Loucy (cell line): ENCODE measurements around the gene RASSF4.

Experiments used
- EZH2phosphoT487 ChIP-seq: fragments of 200-600 bp; IDR thresholded peaks from 2 replicates; pipeline ENCODE4 v1.6.1; 2018; ENCODE audit warnings: antibody characterized with exemption, mild to moderate bottlenecking, moderate library complexity, borderline replicate concordance
- TF ChIP-seq, protein P1 (sequence below): fragments of 200-600 bp; sonication (generic); conservative IDR thresholded peaks from 2 replicates; pipeline ENCODE4 v1.5.1; 2014; ENCODE audit warnings: mild to moderate bottlenecking, antibody characterized with exemption, low read length

DNA sequence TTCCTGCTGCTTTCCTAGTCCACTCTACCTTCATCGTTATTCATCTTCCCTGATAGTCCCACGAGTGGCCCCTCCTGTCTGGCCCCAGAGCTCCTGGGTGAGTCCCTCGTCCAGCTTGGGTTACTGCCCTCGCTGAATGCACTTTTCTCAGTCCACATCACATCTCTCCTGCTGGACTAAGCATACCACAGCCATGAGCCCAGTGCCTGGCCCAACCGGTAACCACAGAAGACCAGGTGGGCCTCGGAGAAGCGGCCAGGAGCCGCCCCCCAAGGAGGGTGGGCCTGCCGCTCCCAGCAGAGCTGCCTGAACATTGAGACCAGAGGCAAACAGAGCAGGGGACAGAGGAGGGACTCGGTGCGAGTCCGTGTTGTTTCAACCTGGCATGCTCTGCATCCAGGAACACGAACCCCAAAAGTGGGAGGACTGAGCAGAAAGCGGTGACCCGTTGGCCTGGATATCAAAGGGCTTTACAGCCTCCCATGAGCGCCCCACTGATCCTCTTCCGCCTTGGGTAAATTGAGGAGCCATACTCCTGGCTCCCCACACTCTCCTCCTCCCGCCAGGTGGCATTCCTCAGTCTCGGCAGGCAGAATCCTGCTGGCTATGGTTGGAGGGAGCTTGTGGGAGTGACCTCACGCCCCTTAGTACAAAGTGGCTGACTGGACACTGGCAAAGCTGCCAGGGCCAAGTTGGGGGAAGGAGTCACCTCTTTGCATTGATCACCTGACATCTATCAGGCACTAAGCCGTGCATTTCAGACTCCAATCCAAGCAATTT, 35.2 kb upstream of the RASSF4 start:
- TF ChIP-seq, protein P1, sequence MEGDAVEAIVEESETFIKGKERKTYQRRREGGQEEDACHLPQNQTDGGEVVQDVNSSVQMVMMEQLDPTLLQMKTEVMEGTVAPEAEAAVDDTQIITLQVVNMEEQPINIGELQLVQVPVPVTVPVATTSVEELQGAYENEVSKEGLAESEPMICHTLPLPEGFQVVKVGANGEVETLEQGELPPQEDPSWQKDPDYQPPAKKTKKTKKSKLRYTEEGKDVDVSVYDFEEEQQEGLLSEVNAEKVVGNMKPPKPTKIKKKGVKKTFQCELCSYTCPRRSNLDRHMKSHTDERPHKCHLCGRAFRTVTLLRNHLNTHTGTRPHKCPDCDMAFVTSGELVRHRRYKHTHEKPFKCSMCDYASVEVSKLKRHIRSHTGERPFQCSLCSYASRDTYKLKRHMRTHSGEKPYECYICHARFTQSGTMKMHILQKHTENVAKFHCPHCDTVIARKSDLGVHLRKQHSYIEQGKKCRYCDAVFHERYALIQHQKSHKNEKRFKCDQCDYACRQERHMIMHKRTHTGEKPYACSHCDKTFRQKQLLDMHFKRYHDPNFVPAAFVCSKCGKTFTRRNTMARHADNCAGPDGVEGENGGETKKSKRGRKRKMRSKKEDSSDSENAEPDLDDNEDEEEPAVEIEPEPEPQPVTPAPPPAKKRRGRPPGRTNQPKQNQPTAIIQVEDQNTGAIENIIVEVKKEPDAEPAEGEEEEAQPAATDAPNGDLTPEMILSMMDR, result no peak
- TF ChIP-seq EZH2phosphoT487, result no peak
